HG02678 (cell line): ENCODE results near the gene SMAD3.
A peak's percentile ranks its signal among the peaks of the same experiment; 100 is the strongest.
"Not testable (repeated sequence)": the region's sequence is repeated elsewhere in the genome, so short reads cannot be mapped to it uniquely, and the experiment has no call there.

Experiments used
- ATAC-seq: cut with Tn5 transposase; IDR thresholded peaks from one replicate; pipeline ENCODE4 v1.9.1; 2021; ENCODE audit warnings: mild to moderate bottlenecking, moderate library complexity; ENCODE audit not compliant: unreplicated experiment

Gene SMAD3

GRCh38 chr15:67138891-67139855 is 73.8 kb downstream of the SMAD3 start:
- no peak for ATAC-seq

- peak; percentile 81 for ATAC-seq
Measured at GRCh38 chr15:67140078-67140833, 74.9 kb downstream of the SMAD3 start.

DNA sequence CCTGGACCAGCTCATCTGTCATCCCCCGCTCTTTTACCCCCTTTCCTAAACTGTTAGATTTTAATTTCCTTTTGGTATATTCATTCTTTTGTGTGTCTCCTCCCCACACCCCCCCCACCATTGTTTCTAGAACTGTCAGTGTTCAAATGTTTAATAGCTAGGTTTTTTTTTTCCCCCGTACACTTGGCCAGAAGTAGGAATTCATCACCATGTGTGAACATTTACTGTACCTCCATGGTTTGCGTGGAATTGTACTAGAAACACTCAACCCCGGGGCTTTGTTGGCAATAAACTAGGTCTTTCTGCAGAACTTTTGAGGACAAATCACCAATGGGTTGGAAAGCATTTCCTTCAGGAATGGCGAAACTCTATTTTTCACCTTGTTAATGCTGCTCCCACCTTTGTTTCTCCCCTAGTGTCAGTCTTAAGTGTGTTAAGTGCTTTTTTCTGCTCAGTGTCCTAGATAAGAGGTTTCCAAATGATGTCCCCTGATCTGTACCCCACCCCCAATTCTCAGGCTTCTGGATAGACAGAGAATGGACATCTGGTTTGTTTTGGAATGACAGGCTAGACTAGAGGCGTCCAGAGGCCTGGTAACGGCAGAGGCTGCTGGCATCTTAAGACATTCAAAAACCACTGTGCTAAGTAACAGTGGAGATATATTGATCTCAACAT is 76.8 kb downstream of the SMAD3 start:
- ATAC-seq = no peak

- ATAC-seq = no peak
Measured at GRCh38 chr15:67142767-67143100, 77.3 kb downstream of the SMAD3 start.

DNA sequence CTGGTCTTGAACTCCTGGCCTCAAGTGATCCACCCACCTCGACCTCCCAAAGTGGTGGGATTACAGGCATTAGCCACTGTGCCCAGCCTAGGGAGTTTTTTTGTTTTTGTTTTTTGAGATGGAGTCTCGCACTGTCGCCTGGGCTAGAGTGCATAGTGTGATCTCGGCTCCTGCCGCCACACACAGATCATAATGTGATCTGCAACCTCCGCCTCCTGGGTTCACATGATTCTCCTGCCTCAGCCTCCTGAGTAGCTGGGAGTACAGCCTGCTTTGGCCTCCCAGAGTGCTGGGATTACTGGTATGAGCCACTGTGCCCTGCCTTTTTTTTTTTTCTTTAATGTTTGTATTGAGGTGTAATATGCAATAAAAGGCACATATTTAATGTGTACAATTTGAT is 78.2 kb downstream of the SMAD3 start:
- ATAC-seq = no peak

GRCh38 chr15:67144609-67145311 is 79.4 kb downstream of the SMAD3 start:
- no peak for ATAC-seq

DNA sequence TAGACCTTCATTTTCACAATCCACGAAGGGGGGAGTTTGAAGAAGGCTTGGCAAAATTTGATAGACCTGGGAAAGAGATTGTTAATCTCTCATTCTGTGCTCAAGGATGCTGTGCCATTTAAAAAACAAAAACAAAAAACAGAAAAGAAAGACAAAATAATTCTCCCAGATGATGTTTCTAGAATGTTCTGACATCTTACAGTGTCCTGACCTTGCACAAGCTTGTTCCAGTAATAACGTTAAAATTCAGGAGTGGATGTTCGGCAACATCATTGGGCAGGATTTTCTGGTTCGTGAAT is 79.9 kb downstream of the SMAD3 start:
- ATAC-seq = no peak

DNA sequence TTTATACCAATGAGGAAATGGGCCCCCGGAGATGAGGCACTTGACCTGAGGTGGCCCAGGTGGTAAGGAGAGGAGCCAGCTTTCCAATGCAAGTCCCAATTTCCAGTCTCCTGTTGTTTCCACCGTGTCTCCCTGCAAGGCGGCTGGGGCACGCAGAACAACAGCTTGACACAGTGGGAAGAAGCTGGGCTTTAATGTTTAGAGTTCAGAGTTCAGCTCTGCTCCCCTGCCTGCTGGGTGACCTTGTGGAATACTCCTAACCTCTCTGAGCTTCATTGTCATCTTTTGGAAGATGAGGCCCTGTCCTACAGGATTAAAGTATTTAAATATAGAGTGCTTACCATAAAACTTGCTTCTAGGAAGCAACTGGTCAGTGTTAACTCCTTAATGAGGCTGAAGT is 80.3 kb downstream of the SMAD3 start:
- ATAC-seq = no peak

DNA sequence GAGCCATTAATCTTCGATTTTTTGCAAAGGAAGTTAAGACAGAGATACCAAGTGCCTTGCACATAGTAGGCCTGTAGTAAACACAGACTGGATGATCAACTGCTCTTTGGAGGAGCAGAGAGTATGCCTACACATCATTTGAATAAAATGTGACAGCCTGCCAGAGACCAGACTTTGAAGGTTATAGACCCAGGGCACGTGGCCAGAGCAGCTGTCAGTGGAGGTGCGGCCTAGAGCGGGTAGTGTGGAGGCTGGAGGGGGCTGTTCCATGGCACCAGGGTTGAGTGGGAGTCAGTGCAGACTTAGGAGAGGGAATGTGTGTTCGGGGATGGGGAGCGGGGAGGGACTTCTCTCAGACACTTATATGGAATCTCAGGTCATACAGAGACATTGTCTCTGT is 80.8 kb downstream of the SMAD3 start:
- ATAC-seq = no peak

- no peak for ATAC-seq
Measured at GRCh38 chr15:67146875-67147381, 81.5 kb downstream of the SMAD3 start.

DNA sequence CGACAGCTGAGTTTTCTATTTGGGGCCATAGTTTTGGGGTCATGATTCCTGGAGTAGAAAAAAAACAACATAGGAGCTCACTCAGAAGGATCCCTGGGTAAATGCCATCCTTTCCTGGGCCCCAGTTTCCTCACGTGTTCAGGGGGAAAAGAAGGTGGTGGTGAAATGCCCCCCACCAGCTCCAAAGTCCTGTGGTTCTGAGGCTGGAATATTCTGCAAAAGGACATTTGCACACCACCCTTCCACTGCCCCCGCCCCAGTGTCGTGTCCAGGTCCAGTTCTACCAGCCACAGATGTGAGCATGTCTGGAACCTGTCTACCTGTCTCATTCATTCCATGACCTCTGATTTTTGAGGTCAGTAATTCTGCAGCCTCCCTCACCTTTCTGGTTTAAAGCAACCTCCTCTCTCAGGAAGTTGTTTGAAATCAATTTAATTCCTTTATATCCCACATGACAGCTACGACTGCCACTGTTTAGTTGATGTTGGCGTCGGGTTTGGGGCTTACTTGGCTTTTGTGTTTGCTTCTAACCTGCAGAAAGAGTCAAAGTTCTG is 82.1 kb downstream of the SMAD3 start:
- no peak for ATAC-seq

DNA sequence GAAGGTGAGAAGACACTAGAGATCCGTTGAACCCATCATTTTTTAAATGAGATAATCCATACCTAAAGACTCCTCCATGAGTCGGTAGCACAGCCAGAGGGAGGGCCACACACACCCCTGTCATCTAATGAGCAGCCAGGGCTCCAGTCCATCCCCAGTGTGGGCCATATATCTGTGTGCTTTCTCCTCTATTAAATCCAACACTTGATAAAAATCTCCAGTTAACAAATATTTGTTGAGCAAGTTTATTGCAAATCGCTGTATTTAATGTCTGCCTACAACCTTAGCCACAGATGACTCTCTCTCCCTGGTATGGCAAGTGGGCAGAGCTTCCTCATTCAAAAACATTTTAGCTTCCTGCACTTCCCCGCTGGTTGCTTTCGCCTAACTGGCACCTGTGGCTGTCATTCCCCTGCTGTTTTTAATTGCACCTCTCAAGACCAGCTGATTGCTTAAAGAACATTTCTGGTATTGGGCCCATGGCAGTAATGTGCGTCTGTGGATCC is 82.8 kb downstream of the SMAD3 start:
- no peak for ATAC-seq

- no peak for ATAC-seq
Measured at GRCh38 chr15:67149068-67149772, 83.8 kb downstream of the SMAD3 start.

GRCh38 chr15:67149773-67150022 is 84.3 kb downstream of the SMAD3 start:
- no peak for ATAC-seq

- no peak for ATAC-seq
Measured at GRCh38 chr15:67150023-67150860, 84.8 kb downstream of the SMAD3 start.

- ATAC-seq = no peak
Measured at GRCh38 chr15:67152429-67152828, 87.0 kb downstream of the SMAD3 start.

DNA sequence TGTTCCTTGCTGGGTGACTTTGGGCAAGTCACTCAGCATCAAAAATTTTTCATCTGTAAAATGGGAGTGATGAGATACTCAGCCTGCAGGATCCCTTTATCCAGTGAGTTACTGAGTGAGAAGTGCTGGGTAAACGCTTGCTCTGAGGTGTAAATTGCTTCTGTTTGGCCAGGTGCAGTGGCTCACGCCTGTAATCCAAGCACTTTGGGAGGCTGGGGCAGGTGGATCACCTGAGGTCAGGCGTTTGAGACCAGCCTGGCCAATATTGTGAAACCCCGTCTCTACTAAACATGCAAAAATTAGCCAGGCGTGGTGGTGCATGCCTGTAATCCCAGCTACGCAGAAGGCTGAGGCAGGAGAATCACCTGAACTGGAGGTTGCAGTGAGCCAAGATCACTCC is 87.6 kb downstream of the SMAD3 start:
- ATAC-seq = not testable (repeated sequence)

DNA sequence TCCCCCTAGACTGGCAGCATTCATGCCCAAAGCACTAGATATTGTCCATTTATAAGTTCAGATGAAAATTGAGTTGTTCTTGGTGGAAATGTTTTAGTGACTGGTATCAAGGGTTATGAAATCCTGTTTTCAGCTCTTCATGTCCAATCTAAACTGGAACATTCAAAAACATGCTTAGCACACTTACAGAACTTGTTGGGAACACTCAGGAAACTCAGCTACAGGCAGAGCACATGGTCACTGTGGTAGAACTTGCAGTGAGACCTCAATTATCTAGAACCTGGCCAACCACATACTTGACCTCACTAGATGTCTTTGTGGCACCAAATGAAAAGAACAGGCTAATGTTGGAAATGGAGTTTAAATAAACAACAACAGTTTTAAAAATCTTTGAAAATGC is 88.8 kb downstream of the SMAD3 start:
- ATAC-seq = no peak

GRCh38 chr15:67156426-67156825 is 91.0 kb downstream of the SMAD3 start:
- no peak for ATAC-seq
